HG03159 (cell line): ENCODE measurements around the gene HTT.
"Not testable (repeated sequence)": the region's sequence is repeated elsewhere in the genome, so short reads cannot be mapped to it uniquely, and the experiment has no call there.

Experiments used
- ATAC-seq: cut with Tn5 transposase; IDR thresholded peaks from one replicate; pipeline ENCODE4 v1.9.1; 2021; ENCODE audit warnings: mild to moderate bottlenecking, moderate library complexity; ENCODE audit not compliant: unreplicated experiment

HTT gene

DNA sequence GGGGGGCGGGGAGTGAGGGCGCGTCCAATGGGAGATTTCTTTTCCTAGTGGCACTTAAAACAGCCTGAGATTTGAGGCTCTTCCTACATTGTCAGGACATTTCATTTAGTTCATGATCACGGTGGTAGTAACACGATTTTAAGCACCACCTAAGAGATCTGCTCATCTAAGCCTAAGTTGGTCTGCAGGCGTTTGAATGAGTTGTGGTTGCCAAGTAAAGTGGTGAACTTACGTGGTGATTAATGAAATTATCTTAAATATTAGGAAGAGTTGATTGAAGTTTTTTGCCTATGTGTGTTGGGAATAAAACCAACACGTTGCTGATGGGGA lies 1.1 kb downstream of the HTT start:
- ATAC-seq: no peak

GRCh38 chr4:3077796-3078195 lies 3.3 kb downstream of the HTT start:
- peak; percentile 38 for ATAC-seq

DNA sequence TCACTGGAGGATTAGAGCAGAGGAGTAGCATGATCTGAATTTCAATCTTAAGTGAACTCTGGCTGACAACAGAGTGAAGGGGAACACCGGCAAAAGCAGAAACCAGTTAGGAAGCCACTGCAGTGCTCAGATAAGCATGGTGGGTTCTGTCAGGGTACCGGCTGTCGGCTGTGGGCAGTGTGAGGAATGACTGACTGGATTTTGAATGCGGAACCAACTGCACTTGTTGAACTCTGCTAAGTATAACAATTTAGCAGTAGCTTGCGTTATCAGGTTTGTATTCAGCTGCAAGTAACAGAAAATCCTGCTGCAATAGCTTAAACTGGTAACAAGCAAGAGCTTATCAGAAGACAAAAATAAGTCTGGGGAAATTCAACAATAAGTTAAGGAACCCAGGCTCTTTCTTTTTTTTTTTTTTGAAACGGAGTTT lies 5.2 kb downstream of the HTT start:
- ATAC-seq: no peak

DNA sequence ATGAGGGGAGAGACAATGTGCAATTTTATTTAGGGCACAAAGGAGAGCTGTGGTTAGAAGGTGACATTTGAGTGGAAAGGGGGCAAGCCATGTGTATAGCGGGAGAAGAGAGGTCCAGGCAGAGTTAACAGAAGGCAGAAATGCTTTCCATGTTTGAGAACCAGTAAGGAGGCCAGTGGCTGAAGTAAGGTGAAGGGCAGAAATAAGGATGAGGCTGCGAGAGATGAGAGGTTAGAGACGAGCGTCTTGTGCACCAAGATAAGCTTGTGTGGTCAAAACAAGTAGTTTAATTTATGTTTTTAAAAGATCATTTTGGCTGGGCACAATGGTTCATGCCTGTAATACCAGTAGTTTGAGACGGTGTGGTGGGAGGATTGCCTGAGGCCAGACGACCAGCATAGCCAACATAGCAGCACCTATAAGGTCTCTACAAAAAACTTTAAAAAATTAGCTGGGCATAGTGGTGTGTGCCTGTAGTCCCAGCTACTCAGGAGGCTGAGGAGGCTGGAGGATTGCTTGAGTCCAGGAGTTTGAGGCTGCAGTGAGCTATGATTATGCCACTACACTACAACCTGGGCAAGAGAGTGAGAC lies 8.5 kb downstream of the HTT start:
- ATAC-seq: no peak

GRCh38 chr4:3083732-3084131 lies 9.3 kb downstream of the HTT start:
- ATAC-seq: no peak

- ATAC-seq: no peak
Observed at GRCh38 chr4:3085948-3086670, 11.6 kb downstream of the HTT start.

DNA sequence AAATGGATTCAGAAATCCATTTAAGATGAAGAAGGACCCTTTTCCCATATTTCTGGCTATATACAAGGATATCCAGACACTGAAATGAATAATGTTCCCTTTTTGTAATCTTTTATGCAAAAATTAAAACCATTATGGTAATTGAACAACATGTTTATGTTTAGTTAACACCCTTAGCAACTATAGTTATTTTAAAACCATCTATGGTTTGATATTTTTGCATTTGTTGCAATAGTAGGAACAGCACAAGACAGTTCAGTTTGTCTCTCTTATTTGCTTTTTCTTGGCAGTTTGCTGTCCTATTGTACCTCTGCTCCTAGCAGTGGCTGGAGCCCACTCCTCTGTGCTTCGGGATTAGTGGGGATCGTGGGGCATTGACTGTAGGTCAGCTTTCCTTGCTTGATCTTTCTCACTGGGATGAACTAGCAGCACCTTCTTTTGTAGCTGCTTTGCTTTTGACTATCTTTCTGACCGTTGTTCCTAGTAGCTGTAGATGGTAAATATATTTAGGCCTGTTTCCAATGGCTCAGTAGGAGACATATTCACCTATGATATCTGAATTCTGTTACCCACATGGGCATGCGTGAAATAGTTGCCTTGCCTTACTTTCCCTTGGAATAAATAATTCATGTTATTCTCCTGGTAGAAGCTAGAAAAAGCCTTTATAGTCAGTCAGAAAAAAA lies 12.8 kb downstream of the HTT start:
- ATAC-seq: no peak

- ATAC-seq: no peak
Observed at GRCh38 chr4:3091464-3091863, 17.0 kb downstream of the HTT start.

DNA sequence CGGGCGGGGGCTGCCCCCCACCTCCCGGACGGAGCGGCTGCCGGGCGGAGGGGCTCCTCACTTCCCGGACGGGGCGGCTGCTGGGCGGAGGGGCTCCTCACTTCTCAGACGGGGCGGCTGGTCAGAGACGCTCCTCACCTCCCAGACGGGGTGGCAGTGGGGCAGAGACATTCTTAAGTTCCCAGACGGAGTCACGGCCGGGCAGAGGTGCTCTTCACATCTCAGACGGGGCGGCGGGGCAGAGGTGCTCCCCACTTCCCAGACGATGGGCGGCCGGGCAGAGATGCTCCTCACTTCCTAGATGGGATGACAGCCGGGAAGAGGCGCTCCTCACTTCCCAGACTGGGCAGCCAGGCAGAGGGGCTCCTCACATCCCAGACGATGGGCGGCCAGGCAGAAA lies 20.2 kb downstream of the HTT start:
- ATAC-seq: not testable (repeated sequence)

GRCh38 chr4:3096202-3096601 lies 21.7 kb downstream of the HTT start:
- no peak for ATAC-seq

DNA sequence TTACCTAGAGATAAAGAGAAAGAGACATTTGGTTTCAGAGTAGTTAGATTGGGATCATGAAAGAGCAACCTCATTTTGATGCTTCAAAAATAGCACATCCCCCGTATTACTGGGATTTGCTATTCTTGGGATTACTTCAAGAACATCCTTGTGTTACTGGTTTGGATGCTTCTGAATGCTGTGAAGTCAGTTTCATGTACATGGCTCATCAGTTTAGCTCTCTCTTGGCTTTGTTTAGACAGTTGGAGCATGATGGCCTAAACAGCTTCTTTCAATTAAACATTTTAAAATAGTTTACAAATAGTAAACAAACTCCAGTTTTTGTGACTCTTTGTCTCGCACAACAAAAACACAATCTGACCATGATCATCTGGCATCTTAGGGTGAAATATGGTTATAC lies 23.9 kb downstream of the HTT start:
- no peak for ATAC-seq

GRCh38 chr4:3106339-3107186 lies 32.1 kb downstream of the HTT start:
- peak; percentile 94 for ATAC-seq

GRCh38 chr4:3107271-3107670 lies 32.8 kb downstream of the HTT start:
- ATAC-seq: no peak

DNA sequence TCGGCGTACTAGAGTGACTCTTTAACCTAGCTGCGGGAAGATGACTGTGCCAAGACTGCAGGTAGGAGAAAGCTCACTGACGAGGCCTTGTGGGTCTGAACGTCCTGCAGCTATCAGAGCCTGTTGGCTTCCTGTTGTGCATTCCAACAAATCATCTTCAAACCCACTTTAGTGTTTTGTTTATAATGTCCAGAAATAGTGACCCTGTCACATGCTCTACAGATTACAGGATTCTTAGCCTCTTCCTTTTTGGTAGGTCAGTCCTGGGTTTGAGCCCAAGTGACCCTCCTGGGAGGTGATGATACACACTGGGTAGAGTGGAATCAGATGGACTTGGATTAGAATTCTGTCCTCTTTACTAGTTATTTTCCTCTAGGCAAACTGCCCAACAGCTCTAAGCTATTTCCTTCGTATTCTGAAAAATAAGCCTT lies 33.2 kb downstream of the HTT start:
- ATAC-seq: no peak

DNA sequence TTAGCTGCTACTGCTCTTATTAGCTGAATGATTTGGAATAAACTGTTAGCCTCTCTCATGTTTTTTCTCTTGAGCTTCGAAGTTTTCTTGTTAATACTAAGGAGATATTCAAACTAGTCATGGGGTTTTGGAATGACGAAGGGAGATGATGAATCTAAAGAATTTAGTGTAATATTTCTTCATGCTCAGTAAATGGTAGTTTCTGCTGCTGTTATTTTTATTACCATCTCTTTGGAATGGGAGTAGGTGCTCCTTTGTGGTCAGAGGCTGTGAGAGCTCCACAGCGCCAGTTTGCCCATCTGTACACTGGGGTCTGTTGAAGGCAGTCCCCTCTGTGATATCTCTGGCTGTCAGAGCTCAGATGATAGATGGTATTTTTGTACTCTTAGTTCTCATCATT lies 33.7 kb downstream of the HTT start:
- ATAC-seq: no peak

GRCh38 chr4:3111461-3111860 lies 37.0 kb downstream of the HTT start:
- no peak for ATAC-seq

DNA sequence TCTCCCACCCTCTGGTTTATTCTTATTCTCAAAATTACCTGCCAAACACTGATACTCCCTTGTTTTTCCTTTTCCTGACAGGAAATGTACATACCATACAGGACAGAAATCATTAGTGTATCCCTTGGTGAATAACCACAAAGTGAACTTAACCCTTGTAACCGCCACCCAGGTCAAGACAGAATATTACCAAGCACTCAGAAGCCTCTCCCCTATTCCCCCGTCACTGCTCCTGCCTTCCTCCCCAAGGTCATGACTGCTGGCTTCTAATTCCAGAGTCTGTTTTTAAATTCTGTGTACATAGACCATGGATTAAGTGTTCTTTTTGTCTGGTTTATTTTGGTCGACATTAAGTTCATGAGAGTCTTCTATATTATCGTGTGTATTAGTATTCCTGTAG lies 37.7 kb downstream of the HTT start:
- ATAC-seq: no peak

DNA sequence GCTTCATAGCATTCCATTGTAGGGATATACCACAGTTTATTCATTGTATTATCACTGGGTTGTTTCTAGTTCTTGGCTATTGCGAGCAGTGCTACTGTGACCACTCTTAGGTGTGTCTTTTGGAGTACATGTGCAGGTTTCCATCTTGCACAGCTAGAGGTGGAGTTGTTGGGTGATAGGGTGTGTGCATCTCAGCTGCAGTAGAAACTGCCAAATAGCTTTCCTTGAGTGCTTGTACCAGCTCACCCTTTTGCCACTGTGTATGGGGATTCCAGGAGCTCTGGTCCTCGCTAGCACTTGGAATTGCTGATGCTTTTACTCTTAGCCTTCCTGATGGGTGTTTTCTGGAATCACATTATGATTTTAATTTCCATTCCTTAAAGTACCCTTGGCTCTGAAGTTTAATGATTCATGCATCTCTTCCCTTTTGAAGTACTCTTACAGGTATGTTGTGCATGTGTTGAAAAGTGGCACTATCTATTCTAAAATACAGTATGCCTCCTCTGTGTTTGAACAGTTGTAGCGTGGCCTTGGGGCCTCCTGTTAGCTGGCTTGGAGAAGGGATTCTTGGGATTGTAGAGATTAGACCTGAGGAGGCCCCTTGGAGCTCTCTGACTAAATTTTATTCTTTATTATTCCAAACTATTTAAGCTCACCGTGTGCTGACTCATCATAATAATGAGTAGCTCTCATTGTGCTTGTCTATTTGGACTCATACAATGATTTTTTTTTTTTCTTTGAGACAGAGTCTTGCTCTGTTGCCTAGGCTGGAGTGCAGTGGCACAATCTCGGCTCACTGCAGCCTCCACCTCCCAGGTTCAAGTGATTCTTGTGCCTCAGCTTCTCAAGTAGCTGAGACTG lies 38.4 kb downstream of the HTT start:
- ATAC-seq: no peak

DNA sequence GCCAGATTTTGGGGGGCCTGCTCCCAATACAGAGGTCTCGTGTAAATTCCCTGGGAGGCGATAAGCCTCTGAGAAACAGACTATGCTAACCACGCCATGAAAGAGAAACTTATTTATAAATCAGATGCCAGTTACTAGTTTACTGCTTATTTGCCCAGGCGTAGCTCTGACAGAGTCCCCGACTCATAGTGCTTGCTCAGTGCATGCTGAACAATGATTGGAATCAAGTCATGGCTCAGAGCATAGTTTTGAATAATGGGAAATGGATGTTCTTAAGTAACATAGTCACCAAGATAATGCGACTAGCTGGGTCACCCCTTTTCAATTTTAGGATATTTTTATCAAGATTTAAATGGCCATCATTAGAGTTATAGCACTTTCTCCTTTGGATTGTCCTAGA lies 39.9 kb downstream of the HTT start:
- ATAC-seq: no peak

DNA sequence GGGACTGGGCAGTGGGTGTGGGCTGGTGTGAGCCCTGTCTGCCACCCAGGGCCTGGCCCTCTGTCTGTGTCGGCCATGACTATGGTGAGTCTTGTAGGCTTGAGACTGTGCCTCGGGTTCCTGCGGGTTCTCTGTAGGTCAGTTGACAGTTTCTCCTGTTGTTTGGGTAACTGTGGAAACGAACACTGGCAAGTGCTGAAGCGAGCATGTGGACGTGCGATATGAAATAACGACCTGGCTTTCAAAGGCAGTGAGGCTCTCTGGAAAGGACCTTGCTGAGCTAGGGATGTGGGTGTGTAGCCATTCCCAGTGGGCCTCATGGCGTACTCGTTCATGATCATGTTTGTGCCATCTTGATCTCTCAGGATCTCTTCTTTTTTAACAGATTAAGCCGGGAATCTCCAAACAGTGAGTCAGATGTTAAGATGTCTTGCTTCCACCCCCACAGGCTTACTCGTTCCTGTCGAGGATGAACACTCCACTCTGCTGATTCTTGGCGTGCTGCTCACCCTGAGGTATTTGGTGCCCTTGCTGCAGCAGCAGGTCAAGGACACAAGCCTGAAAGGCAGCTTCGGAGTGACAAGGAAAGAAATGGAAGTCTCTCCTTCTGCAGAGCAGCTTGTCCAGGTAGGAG lies 41.3 kb downstream of the HTT start:
- ATAC-seq: no peak
